HT-29 (cell line): ENCODE data around the gene OVOL1. TPM values are rescaled to one million over a fixed set of nuclear protein-coding genes. Genes with fewer than 3 reads are reported as not detected.

Experiments
- DNase-seq: peaks from one replicate; pipeline ENCODE4 v3.0.0-alpha.2; 2015; ENCODE audit warnings: low spot score
- total RNA-seq: library from RNA; depleted of rRNA; stranded (reverse); fragments of >200 nt; shearing (Covaris generic); gene quantifications from 2 replicates; pipeline ENCODE4 v1.2.3, GENCODE V29; 2014

The OVOL1 gene
- total RNA-seq, 1 experiment from 2014 or later: 42.8 TPM

GRCh38 chr11:65777821-65778361 lies 9.0 kb upstream of the OVOL1 start:
- DNase-seq: no peak

- no peak for DNase-seq
Measured at GRCh38 chr11:65778431-65778900, 8.4 kb upstream of the OVOL1 start.

GRCh38 chr11:65778901-65779668 lies 7.8 kb upstream of the OVOL1 start:
- DNase-seq: no peak

DNA sequence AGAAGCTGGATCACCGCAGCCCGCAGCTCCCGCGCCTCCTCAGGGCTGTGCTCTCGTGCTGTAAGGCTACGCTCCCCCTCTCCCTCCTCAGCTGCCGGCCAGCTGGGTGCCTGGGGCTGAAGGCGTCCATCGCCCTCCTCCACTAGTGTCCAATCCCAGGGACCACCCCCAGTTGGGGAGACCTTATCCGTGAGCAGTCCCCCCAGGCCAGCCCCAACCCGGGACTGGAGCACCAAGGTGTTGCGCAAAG lies 7.3 kb upstream of the OVOL1 start:
- no peak for DNase-seq

- peak; percentile 89 for DNase-seq
Measured at GRCh38 chr11:65779919-65780769, 6.7 kb upstream of the OVOL1 start.

DNA sequence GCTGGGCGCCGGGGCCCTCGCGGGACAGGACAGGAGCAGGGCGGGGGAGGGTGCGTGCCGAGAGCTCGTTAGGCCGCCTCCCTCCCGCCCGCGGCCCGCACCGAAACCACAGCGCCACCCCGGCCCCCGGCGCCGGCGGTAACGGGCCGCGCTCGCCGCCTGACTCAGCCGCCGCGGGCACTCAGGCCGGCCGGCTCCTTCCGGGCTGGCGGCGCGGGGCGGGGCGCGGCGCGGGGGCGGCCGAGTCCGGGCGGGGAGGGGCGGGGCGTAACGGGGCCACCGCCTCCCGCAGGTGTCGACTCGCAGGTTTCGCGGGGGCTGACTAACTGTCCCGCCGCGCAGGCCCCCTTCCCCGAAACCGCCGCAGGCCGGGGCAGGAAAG lies 6.1 kb upstream of the OVOL1 start, which contains the start of gene AP5B1:
Gene AP5B1 (minus strand): TSS at position 207 of the 382 bp plus-strand sequence. CDS start 385 bp downstream, outside the sequence.
- DNase-seq: peak; percentile 61

DNA sequence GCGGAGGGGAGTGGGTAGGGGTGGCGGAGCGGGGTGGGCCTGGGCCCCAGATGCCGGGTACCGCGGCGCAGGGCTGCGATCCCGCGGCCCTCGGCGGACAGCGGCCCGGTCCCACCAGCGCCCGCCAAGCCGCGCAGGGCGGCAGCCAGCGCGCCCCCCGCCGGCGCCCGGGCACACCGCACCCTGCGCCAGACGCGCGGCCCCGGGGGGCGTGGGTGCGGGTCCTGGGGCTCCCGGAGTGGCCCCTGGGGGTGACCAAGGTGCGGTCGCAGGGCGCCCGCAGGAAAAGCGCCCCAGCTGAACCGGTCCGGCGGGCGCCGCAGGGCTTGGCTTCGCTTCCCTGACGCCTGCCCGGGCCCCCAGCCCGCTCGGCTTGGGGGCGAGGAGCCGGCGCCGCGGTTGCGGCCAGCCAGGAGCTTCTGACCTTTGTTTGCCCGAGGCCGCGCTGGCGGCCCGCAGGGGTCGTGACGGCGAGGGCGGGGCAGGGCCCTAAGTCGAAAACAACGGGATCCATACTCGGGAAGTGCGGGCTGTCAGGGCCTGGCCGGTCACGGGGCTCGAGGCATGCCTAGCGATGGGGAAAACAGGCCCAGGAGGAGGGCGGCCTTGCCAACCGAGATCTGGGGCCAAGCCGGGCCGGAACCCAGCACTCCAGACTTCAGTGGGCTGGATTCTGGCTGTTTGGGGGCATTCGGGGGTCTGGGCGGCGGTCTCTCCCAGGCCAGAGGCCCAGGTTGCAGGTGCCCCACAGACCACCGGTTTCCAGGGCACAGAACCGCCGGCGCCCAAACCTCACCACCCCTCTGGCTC lies 5.5 kb upstream of the OVOL1 start:
- DNase-seq: no peak

- DNase-seq: no peak
Measured at GRCh38 chr11:65781962-65782815, 4.7 kb upstream of the OVOL1 start.

DNA sequence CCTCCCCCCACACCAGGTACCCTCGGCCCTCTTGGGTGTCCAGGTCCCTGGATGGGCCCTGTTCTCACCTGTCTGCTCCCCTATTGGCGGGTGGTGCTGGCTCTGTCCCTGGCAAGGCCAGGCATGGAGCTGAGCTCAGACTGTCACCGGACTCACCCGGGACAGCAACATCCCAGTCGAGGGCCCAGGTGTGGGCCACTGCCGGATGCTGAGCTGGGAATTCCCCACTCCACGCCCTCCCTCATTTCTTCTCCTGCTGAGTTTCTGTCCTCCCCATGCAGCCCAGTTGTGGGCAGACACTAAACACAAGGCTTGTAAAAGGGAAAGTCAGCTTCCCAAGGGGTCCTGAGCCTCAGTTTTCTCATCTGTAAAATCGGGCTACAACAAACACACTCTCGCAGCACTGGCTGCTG lies 4.0 kb upstream of the OVOL1 start:
- no peak for DNase-seq

DNA sequence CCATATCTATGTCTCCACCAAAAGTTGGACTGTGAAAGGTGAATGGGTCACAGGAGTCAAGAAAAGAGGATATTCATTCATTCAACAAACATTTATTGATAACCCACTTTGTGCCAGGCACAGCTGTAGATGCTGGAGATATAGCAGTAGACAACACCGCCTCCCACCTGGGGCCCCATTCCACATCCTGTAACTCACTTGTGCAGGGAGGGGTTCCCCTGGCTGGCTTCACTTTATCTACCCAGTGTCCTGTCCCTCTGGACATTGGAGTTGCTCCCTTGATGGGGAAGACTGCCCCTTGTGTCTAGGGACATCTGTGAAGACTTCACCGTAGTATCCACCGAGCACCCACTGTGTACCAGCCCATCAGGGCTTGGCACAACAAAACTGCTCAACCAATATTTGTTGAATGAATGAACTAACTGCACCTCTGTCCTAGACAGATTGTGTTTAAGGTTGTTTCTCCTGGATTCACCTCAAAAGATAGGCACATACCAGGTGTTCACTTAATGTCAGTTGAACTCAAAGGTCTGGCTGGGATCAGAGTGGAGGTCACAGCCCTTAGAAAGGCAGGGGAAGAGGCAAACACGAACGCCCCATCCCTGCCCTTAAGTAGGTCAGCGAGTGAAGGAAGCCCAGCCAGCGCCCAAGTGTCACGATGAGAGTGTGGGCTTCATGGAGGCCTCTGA lies 1.4 kb upstream of the OVOL1 start:
- no peak for DNase-seq

- no peak for DNase-seq
Measured at GRCh38 chr11:65786008-65786785, 666 bp upstream of the OVOL1 start.

DNA sequence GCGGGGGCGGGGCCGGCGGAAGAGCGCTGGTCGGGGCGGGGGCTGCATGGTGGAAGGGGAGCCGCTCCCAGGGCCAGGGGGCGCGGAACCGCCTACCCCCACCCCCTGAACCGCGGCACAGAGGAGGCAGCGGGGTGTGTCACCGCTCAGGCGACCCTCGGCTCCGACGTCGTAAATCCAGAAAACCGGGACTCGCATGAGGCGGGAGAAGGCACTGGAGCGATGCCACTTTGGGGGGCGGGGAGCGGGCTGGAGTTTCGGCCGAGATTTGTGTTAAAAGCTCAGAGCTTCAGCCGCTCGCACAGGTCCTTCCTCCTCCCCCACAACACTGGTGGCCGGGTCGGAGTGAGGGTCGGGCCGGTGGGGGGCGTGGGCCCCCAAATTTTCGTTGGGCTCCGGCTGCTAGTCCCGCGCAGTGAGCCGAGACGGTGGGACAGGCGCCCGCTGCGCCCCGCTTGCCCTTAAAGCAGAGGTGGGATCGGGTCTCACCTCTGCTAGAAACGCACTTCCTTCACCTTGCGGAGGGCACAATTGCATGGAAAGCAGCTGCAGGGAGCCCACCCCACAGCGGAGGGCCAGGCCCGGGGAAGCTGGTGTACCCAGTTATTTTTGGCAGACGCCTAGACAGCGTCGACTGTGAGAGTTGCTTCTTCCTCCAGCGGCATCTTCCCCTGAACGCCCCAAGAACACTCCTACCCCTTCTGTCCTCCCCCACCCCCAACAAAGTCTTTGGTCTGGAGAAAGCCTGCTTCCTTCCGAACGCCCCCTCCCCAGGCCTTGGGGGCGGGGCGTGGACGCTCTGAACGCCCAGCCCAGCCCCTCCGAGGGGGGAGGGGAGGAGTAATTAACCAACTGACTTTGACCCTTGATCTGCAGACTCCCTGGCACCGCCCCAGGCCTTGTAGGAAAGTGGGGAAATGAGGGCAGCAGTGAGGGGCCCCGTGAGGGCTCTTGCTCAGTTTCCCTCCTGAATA lies 1.1 kb downstream of the OVOL1 start:
- peak; percentile 46 for DNase-seq

DNA sequence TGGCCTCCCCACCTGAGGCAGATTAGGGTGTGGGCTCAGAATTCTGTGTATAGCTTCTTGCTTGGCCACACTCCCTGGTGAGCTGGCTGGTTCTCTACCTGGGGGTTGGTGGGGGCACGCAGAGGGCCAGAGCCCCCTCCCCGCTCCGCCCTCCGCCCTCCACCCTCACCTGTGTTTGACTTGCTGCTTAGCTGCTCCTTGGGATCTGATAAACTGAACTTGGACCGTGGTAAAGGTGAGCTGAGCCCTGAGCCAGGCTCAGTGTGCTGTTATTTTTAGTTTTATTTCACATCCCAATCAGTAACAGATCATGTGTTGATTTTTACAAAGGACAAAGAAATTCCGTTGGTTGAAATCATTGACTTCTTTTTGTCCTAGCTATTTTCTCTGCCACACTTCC lies 2.0 kb downstream of the OVOL1 start:
- no peak for DNase-seq

GRCh38 chr11:65789230-65790103 lies 2.6 kb downstream of the OVOL1 start:
- DNase-seq: no peak

- peak; percentile 52 for DNase-seq
Measured at GRCh38 chr11:65790104-65790901, 3.4 kb downstream of the OVOL1 start.
